ENCODE data around the gene TAS1R2.

TAS1R2 gene

DNA sequence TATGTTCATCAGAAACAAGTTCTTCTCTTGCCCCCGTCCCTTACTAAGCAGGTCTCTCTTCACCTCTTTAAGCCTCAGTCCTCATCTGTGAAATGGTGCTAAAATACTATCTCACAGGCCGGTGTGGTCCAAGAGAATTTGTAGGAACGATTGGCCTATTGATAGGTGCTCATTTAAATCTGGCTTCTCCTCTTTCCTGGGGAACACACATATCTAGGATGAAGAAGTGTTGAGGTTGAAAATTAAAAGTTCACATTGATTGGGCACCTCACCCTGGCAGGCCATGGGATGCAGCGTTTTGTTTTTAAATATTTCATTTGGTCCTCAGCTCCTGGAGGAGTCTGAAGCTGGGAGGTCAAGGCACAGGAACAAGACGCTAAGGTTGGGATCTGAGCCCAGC lies 8.9 kb upstream of the TAS1R2 start:
- H3K27me3 ChIP-seq (ENCODE audit: control insufficient read depth, insufficient read depth, low read length), result no peaks in the 10 kb centered on the region

DNA sequence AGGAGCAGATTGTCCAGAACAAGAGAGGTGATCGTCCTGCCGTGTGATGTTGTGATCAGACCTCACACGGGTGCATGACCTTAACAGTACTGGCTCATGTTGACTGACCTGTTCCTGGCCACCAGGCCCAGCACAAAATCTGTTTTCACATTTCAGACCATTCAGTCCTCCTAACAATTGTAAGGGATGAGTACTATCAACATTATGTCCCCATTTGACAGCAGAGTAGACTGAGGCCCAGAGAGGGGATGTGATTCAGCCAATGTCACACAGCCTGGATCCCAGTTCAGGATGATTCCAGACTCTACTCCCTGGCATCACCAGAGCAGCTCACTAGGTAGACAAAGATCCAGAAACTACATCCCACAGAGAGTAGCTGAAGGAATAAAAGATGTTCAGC lies 7.4 kb upstream of the TAS1R2 start:
- Histone ChIP-seq H2AFZ (no peak overlapping the region), H3K79me2 (no peaks in the 10 kb centered on the region), H3K9ac (no peak overlapping the region), H3K36me3 (ENCODE audit: control insufficient read depth, insufficient read depth, low read length) (no peaks in the 10 kb centered on the region), H3K4me3 (ENCODE audit: low read depth, low read length) (no peak overlapping the region), H3K4me1 (no peaks in the 10 kb centered on the region), H3K9me3 (ENCODE audit: control insufficient read depth, low read length) (no peaks in the 10 kb centered on the region), H3K27ac (no peak overlapping the region), H3K27me3 (ENCODE audit: control insufficient read depth, insufficient read depth, low read length) (no peaks in the 10 kb centered on the region), H3K4me2 (ENCODE audit: low read length) (no peak overlapping the region)
- TF ChIP-seq, protein P1, sequence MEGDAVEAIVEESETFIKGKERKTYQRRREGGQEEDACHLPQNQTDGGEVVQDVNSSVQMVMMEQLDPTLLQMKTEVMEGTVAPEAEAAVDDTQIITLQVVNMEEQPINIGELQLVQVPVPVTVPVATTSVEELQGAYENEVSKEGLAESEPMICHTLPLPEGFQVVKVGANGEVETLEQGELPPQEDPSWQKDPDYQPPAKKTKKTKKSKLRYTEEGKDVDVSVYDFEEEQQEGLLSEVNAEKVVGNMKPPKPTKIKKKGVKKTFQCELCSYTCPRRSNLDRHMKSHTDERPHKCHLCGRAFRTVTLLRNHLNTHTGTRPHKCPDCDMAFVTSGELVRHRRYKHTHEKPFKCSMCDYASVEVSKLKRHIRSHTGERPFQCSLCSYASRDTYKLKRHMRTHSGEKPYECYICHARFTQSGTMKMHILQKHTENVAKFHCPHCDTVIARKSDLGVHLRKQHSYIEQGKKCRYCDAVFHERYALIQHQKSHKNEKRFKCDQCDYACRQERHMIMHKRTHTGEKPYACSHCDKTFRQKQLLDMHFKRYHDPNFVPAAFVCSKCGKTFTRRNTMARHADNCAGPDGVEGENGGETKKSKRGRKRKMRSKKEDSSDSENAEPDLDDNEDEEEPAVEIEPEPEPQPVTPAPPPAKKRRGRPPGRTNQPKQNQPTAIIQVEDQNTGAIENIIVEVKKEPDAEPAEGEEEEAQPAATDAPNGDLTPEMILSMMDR (IDR thresholded peaks at IDR 0.05), result no peak

More for the DNA sequence above, 8.9 kb upstream of the TAS1R2 start:
- no peak overlapping the region for H3K4me2 ChIP-seq (ENCODE audit: low read length)
- no peak overlapping the region for H3K27ac ChIP-seq
- TF ChIP-seq, protein P1 (IDR thresholded peaks at IDR 0.05), result no peak
- H3K79me2 ChIP-seq, result no peaks in the 10 kb centered on the region
- no peaks in the 10 kb centered on the region for H3K9me3 ChIP-seq (ENCODE audit: control insufficient read depth, low read length)
- H2AFZ ChIP-seq, result no peak overlapping the region
- H3K4me3 ChIP-seq (ENCODE audit: low read depth, low read length), result no peak overlapping the region
- no peaks in the 10 kb centered on the region for H3K36me3 ChIP-seq (ENCODE audit: control insufficient read depth, insufficient read depth, low read length)
- H3K9ac ChIP-seq, result no peak overlapping the region
- no peaks in the 10 kb centered on the region for H3K4me1 ChIP-seq

DNA sequence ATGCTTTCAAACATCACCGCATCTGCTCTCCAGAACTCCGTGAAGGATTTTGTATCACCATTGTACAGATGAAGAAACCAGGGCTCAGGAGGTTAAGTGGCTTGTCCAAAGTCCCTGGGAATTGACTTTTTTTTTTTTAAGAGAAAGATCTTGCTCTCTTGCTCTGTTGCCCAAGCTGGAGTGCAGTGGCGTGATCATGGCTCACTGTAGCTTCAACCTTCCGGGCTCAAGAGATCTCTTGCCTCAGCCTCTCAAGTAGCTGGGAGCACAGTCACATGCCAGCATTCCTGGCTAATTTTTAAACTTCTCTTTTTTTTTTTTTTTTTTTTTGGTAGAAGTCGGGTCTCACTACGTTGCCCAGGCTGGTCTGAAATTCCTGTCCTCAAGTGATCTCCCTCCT lies 6.9 kb upstream of the TAS1R2 start:
- Histone ChIP-seq H3K4me3 (ENCODE audit: low read depth, low read length) (no peak overlapping the region), H3K27me3 (ENCODE audit: control insufficient read depth, insufficient read depth, low read length) (no peaks in the 10 kb centered on the region), H3K4me2 (ENCODE audit: low read length) (no peak overlapping the region), H3K4me1 (no peaks in the 10 kb centered on the region), H3K27ac (no peak overlapping the region), H2AFZ (no peak overlapping the region), H3K36me3 (ENCODE audit: control insufficient read depth, insufficient read depth, low read length) (no peaks in the 10 kb centered on the region), H3K9me3 (ENCODE audit: control insufficient read depth, low read length) (no peaks in the 10 kb centered on the region), H3K79me2 (no peaks in the 10 kb centered on the region), H3K9ac (no peak overlapping the region)
- TF ChIP-seq, protein P1 (IDR thresholded peaks at IDR 0.05), result no peak

DNA sequence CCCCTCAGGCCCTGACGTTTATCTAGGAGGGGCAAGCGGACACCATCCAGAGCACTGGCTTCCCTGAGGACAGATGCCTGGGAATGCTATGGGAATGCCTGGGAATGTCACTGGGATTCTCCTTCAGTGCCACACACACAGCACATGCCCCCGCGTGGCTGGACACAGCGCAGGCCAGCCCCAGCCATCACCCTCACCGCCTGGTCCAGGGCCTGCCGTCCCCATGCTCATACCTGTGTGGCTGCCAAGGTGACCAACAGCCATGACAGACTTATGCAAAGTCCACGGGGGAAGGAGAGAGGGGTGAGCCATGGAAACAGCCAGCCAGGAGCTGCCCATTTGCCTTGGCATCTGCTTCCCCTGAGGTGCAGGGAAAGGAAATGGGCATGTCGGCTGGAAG lies 5.7 kb upstream of the TAS1R2 start:
- H3K79me2 ChIP-seq, result no peaks in the 10 kb centered on the region
- TF ChIP-seq, protein P1 (IDR thresholded peaks at IDR 0.05), result no peak

DNA sequence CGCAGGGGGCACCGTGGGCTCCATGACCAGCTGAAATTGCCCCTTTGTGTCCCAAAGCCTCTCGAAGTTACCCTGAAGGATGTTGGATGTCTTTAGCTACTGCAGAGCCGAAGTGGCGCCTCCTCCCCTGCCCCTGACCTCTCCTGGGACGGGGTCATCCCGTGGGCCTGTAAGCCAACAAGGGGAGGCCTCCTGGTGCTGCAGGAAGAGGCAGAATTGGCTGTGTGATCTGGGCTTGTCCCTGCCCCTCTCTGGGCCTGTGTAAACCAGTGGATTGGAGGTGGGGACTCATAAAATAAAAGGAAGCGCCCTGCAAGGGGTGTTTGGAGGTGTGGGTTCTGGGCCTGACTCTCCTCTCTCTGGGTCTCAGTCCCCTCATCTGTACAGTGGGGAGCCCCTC lies 2.1 kb upstream of the TAS1R2 start:
- H3K4me2 ChIP-seq (ENCODE audit: low read length), result no peak overlapping the region

More for the DNA sequence above, 5.7 kb upstream of the TAS1R2 start:
- no peak overlapping the region for H3K9ac ChIP-seq
- no peaks in the 10 kb centered on the region for H3K4me1 ChIP-seq
- no peak overlapping the region for H3K27ac ChIP-seq
- H2AFZ ChIP-seq, result no peak overlapping the region
- no peaks in the 10 kb centered on the region for H3K36me3 ChIP-seq (ENCODE audit: control insufficient read depth, insufficient read depth, low read length)
- H3K4me2 ChIP-seq (ENCODE audit: low read length), result no peak overlapping the region
- no peak overlapping the region for H3K4me3 ChIP-seq (ENCODE audit: low read depth, low read length)
- H3K9me3 ChIP-seq (ENCODE audit: control insufficient read depth, low read length), result no peaks in the 10 kb centered on the region
- H3K27me3 ChIP-seq (ENCODE audit: control insufficient read depth, insufficient read depth, low read length), result no peaks in the 10 kb centered on the region

More for the DNA sequence above, 2.1 kb upstream of the TAS1R2 start:
- no peaks in the 10 kb centered on the region for H3K79me2 ChIP-seq
- H2AFZ ChIP-seq, result no peak overlapping the region
- H3K4me3 ChIP-seq (ENCODE audit: low read depth, low read length), result no peak overlapping the region
- no peaks in the 10 kb centered on the region for H3K27me3 ChIP-seq (ENCODE audit: control insufficient read depth, insufficient read depth, low read length)
- TF ChIP-seq, protein P1 (IDR thresholded peaks at IDR 0.05), result no peak
- H3K36me3 ChIP-seq (ENCODE audit: control insufficient read depth, insufficient read depth, low read length), result no peaks in the 10 kb centered on the region
- no peaks in the 10 kb centered on the region for H3K9me3 ChIP-seq (ENCODE audit: control insufficient read depth, low read length)
- H3K27ac ChIP-seq, result no peak overlapping the region
- H3K9ac ChIP-seq, result no peak overlapping the region
- no peaks in the 10 kb centered on the region for H3K4me1 ChIP-seq

Data from parathyroid adenoma (tissue), 2 donors.